HG02885 (cell line): ENCODE data around the gene DNAJC30.
"Not testable (repeated sequence)": the region's sequence is repeated elsewhere in the genome, so short reads cannot be mapped to it uniquely, and the experiment has no call there.

ENCODE experiments used
- ATAC-seq: cut with Tn5 transposase; IDR thresholded peaks from one replicate; pipeline ENCODE4 v1.9.1; 2021; ENCODE audit warnings: mild to moderate bottlenecking; ENCODE audit not compliant: unreplicated experiment, poor library complexity

The DNAJC30 gene

GRCh38 chr7:73685311-73685710 lies 2.1 kb upstream of the DNAJC30 start:
- ATAC-seq = no peak

GRCh38 chr7:73683788-73684693 lies 788 bp upstream of the DNAJC30 start:
- peak; percentile 15 for ATAC-seq

- ATAC-seq = peak; percentile 17
These were observed 553 bp downstream of the DNAJC30 start for GRCh38 chr7:73682745-73683055.

- no peak for ATAC-seq
These were observed 2.2 kb downstream of the DNAJC30 start for GRCh38 chr7:73681031-73681430.

GRCh38 chr7:73680501-73680900 lies 2.8 kb downstream of the DNAJC30 start:
- no peak for ATAC-seq

GRCh38 chr7:73679709-73680108 lies 3.5 kb downstream of the DNAJC30 start:
- no peak for ATAC-seq

GRCh38 chr7:73678862-73679261 lies 4.4 kb downstream of the DNAJC30 start:
- no peak for ATAC-seq

- ATAC-seq = not testable (repeated sequence)
These were observed 7.2 kb downstream of the DNAJC30 start for GRCh38 chr7:73676062-73676461.

- no peak for ATAC-seq
These were observed 8.7 kb downstream of the DNAJC30 start for GRCh38 chr7:73674468-73675124.

- ATAC-seq = no peak
These were observed 11.3 kb downstream of the DNAJC30 start for GRCh38 chr7:73671857-73672445.

- ATAC-seq = no peak
These were observed 12.0 kb downstream of the DNAJC30 start for GRCh38 chr7:73671322-73671661.

- ATAC-seq = no peak
These were observed 13.3 kb downstream of the DNAJC30 start for GRCh38 chr7:73669858-73670385.

GRCh38 chr7:73669288-73669701 lies 14.0 kb downstream of the DNAJC30 start:
- ATAC-seq = no peak

GRCh38 chr7:73668886-73669230 lies 14.4 kb downstream of the DNAJC30 start:
- no peak for ATAC-seq

GRCh38 chr7:73668103-73668885 lies 15.0 kb downstream of the DNAJC30 start:
- ATAC-seq = no peak

GRCh38 chr7:73667344-73668102 lies 15.7 kb downstream of the DNAJC30 start, which contains the start of gene VPS37D:
Gene VPS37D, plus strand, starts transcription at chr7:73667831. Its CDS starts 128 bp downstream, at chr7:73667959.
- ATAC-seq = peak; percentile 95

- ATAC-seq = no peak
These were observed 20.2 kb downstream of the DNAJC30 start for GRCh38 chr7:73663033-73663432.

GRCh38 chr7:73660594-73660993 lies 22.7 kb downstream of the DNAJC30 start:
- not testable (repeated sequence) for ATAC-seq

- no peak for ATAC-seq
These were observed 23.3 kb downstream of the DNAJC30 start for GRCh38 chr7:73659983-73660382.

GRCh38 chr7:73655309-73655708 lies 27.9 kb downstream of the DNAJC30 start:
- not testable (repeated sequence) for ATAC-seq
